ENCODE data around the gene ARPP21. TPM values are rescaled to one million over a fixed set of nuclear protein-coding genes. Genes with fewer than 3 reads are reported as not detected.

Gene ARPP21
- total RNA-seq, 2 donors from 2014 or later = 0.42 TPM; not detected in 1

GRCh38 chr3:35644451-35644850, 5.1 kb downstream of the ARPP21 start:
- intact Hi-C loops (cut with DNase I) = no loop called here
- Histone ChIP-seq H3K4me3 (no peak overlapping the region), H3K27me3 (peaks cover 14% of the 10 kb centered on the region), H3K9ac (ENCODE audit: low read depth in 2 of 2, low read length in 2 of 2) (no peak overlapping the region), H3K4me1 (no peaks in the 10 kb centered on the region), H3K36me3 (no peaks in the 10 kb centered on the region), H3K9me3 (no peaks in the 10 kb centered on the region), H3K27ac (no peak overlapping the region)
- TF ChIP-seq CTCF (IDR thresholded peaks at IDR 0.05) = no peak
- DNase-seq = no peak

GRCh38 chr3:35645189-35645588, 5.9 kb downstream of the ARPP21 start:
- no peak for TF ChIP-seq CTCF (IDR thresholded peaks at IDR 0.05)
- intact Hi-C loops (cut with DNase I) = no loop called here
- Histone ChIP-seq H3K9me3 (no peaks in the 10 kb centered on the region), H3K9ac (ENCODE audit: low read depth in 2 of 2, low read length in 2 of 2) (no peak overlapping the region), H3K27me3 (peaks cover 6% of the 10 kb centered on the region), H3K4me3 (no peak overlapping the region), H3K36me3 (no peaks in the 10 kb centered on the region), H3K4me1 (no peaks in the 10 kb centered on the region), H3K27ac (no peak overlapping the region)
- no peak for DNase-seq

GRCh38 chr3:35646081-35646480, 6.8 kb downstream of the ARPP21 start:
- H3K4me3 ChIP-seq = no peak overlapping the region
- no peaks in the 10 kb centered on the region for H3K27me3 ChIP-seq
- no peak for DNase-seq
- intact Hi-C loops (cut with DNase I) = no loop called here
- H3K9ac ChIP-seq (ENCODE audit: low read depth in 2 of 2, low read length in 2 of 2) = no peak overlapping the region
- no peaks in the 10 kb centered on the region for H3K9me3 ChIP-seq
- no peak for TF ChIP-seq CTCF (IDR thresholded peaks at IDR 0.05)
- H3K4me1 ChIP-seq = no peaks in the 10 kb centered on the region
- H3K36me3 ChIP-seq = no peaks in the 10 kb centered on the region
- H3K27ac ChIP-seq = no peak overlapping the region

GRCh38 chr3:35647461-35647860, 8.1 kb downstream of the ARPP21 start:
- no peak for TF ChIP-seq CTCF (IDR thresholded peaks at IDR 0.05)
- intact Hi-C loops (cut with DNase I) = no loop called here
- H3K4me3 ChIP-seq = no peak overlapping the region
- H3K27ac ChIP-seq = no peak overlapping the region
- no peak overlapping the region for H3K9ac ChIP-seq (ENCODE audit: low read depth in 2 of 2, low read length in 2 of 2)
- H3K4me1 ChIP-seq = no peaks in the 10 kb centered on the region
- H3K27me3 ChIP-seq = no peaks in the 10 kb centered on the region
- no peaks in the 10 kb centered on the region for H3K36me3 ChIP-seq
- no peaks in the 10 kb centered on the region for H3K9me3 ChIP-seq
- DNase-seq = no peak

- DNase-seq = no peak
- Histone ChIP-seq H3K27me3 (no peaks in the 10 kb centered on the region), H3K9me3 (no peaks in the 10 kb centered on the region), H3K9ac (ENCODE audit: low read depth in 2 of 2, low read length in 2 of 2) (no peak overlapping the region), H3K27ac (no peak overlapping the region), H3K36me3 (no peaks in the 10 kb centered on the region), H3K4me1 (no peaks in the 10 kb centered on the region), H3K4me3 (no peak overlapping the region)
- intact Hi-C loops (cut with DNase I) = no loop called here
- TF ChIP-seq CTCF (IDR thresholded peaks at IDR 0.05) = no peak
These were observed 9.0 kb downstream of the ARPP21 start for GRCh38 chr3:35648347-35648746.

- Histone ChIP-seq H3K4me3 (no peak overlapping the region), H3K9ac (ENCODE audit: low read depth in 2 of 2, low read length in 2 of 2) (no peak overlapping the region), H3K4me1 (no peaks in the 10 kb centered on the region), H3K27ac (no peak overlapping the region), H3K9me3 (no peaks in the 10 kb centered on the region), H3K36me3 (no peaks in the 10 kb centered on the region), H3K27me3 (no peaks in the 10 kb centered on the region)
- TF ChIP-seq CTCF (IDR thresholded peaks at IDR 0.05) = no peak
- intact Hi-C loops (cut with DNase I) = no loop called here
- DNase-seq = no peak
These were observed 10.1 kb downstream of the ARPP21 start for GRCh38 chr3:35649405-35649804.
